Embryonic facial prominence (tissue), 1 donor: ENCODE measurements around the gene GNG13.
"Not testable (repeated sequence)": the region's sequence is repeated elsewhere in the genome, so short reads cannot be mapped to it uniquely, and the experiment has no call there.

ENCODE experiments used
- DNase-seq: peaks from one replicate; pipeline ENCODE4 v3.0.0-alpha.2; 2016; ENCODE audit errors: extremely low spot score

The GNG13 gene

DNA sequence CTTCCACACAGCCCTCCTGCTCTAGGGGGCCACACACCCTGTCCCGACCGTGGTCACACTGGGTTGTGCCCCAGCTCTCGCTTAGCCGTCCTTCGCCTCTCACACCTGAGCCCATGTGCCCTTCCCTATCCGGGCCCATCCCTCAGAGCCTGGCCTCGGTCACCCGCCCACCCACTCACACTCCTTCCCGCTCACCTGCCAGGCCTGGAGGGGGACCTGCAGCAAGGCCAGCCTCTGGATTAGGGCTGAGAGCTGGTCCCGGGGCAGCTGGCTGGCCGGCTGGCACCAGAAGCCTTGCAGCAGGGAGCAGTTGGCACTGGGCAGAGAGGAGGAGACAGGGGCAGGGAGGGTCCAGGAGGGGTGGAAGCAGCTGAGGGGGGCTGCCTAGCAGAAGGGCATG, 22.1 kb downstream of the GNG13 start:
- no peak for DNase-seq

GRCh38 chr16:777826-778225, 22.7 kb downstream of the GNG13 start:
- DNase-seq: no peak

GRCh38 chr16:776824-777223, 23.7 kb downstream of the GNG13 start:
- no peak for DNase-seq

DNA sequence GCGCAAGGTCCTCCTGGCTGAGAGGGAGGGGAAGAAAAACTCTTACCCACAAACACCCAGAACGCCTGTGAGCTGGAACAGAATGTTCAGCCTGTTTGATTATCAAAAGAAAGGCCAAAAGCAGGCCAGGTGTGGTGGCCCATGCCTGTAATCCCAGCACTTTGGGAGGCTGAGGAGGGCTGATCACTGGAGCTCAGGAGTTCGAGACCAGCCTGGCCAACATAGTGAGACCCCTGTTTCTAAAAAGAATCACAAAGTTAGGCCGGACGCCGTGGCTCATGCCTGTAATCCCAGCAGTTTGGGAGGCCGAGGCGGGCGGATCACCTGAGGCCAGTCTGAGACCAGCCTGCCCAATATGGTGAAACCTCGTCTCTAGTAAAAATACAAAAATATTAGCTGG, 24.2 kb downstream of the GNG13 start:
- DNase-seq: not testable (repeated sequence)

DNA sequence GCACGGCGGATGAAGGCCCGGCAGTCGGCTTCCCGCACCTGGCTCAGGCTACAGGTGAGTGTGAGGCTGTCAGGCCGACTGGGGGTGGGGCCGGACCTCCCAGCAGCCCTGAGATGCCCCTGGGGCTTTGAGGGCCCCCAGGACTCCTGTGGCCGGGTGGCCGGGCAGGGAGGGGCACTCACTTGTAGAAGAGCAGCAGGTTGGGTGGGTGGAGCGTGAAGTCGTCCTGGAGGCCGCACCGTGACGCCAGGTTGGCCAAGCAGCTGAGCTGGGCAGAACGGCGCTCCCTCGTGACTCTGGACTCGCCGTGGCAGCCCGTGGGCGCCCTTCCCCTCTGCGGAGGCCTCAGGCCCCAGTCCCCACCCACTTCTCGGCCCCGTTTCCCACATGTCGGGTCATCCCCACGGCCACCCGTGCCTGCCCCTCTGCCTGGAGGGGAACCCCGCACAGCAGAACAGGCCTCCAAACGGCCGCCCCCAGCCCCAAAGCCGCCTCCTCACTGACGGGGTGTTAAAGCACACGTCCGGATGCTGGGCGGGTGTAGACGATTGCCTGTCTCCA, 25.2 kb downstream of the GNG13 start:
- no peak for DNase-seq

DNA sequence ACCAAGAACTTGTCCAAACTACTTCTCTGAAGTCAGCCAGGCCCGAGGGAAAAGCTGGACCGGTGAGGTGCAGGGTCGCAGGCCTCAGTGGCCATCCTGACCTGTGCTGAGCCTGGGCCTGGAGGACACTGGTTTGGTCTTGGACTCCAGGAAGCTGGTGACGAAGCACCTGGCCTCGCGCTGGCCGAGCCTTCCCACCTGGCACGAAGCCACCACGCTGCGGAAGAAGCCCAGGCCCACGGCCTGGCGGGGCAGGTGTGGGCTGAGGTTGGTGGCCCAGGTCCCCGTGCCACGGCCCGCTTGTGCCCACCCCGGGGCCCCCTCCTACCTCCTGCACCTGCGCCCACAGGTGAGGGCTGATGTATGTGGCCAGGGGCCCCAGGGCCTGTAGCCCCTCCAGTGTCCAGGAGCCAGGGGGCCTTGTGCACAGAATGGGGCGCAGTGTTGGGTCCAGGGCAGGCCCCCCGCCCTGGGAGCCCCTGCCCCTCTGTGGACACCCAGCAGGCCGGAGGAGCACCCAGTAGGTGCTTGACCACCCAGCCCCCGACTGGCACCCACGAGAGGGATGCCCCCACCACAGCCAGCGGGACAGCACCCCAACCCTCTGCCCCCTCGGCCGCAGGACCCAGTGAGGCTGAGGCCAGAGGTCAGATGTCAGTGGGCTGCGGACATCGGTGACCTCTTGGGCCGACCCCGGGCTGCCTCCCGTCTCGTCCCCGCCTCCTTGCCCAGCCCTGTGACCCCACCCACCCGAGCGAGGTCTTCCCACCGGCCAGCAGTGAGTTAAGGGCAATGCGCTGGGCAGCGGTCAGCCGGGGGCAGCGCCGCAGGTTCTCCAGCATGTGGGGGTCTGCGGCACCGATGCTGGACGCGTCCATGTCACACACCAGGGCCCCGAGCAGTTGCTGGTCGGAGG, 26.2 kb downstream of the GNG13 start:
- DNase-seq: no peak

DNA sequence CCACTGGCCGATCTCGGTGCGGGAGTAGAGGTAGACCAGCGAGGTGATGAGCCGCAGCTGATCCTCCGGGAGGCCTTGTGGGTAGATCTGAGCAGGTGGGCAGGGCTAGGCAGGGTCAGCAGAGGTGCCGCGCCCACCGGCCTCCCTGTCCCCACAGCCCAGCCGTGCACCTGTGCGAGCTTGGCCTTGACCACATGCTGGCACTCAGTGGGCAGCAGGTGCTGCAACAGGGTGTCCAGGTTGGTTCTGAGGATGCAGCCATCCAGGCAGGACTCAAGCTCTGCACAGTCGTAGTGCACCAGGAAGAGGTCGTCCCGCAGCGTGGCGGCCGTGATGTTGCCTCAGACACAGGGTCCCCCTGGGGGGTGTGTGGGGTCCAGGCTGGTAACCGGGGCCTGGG, 27.6 kb downstream of the GNG13 start:
- no peak for DNase-seq

DNA sequence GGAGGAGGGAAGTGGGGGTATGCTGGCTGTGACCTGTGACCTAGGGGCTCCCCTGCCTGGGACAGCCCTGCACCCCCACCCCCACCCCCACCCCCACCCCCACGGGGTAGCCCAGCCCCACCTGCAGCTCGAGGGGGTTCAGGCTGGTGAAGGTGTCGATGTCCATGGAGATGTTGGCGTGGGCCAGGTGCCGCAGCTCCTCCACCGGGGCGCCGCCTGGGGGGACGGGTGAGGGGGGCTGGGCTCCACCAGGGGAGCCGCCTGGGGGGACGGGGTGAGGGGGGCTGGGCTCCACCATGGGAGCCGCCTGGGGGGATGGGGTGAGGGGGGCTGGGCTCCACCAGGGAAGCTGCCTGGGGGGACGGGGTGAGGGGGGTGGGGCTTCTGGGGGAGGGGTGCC, 30.1 kb downstream of the GNG13 start:
- no peak for DNase-seq

DNA sequence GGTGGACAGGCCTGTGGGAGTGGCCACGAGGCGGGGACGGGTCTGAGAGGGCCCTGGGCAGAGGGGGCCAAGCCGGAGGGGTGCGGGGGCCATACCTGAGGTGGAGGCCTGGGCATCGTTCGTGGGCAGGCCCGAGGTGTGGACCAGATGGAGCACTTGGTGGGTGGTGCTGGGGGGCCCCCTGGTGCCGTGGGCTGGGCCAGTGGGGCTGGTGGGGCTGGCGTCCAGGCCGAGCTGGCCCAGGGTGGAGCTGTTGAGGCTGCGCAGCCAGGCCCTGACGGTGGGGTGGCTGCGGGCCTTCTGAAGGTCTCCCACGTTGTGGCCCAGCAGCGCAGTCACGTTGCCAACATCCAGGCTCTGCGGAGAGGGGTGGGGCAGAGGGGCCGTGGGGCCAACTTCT, 30.6 kb downstream of the GNG13 start:
- DNase-seq: no peak

- DNase-seq: no peak
Observed at GRCh38 chr16:769184-769784, 31.2 kb downstream of the GNG13 start.

GRCh38 chr16:768428-768827, 32.1 kb downstream of the GNG13 start:
- DNase-seq: no peak

DNA sequence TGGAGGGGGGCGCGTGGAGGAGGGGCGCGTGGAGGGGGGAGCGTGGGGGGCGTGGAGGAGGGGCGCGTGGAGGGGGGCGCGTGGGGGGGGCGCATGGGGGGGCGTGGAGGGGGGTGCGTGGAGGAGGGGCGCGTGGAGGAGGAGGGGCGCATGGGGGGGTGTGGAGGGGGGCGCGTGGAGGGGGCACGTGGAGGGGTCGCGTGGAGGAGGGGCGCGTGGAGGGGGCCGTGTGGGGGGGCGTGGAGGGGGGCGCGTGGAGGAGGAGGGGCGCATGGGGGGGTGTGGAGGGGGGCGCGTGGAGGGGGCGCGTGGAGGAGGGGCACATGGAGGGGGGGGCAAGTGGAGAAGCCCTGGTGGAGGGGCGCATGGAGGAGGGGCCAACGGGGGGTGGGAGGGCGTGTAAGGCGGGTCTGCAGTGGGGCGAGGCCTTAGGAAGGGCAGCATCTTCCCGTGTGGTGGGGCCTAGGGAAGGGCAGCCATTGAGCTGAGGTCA, 32.7 kb downstream of the GNG13 start:
- DNase-seq: no peak

DNA sequence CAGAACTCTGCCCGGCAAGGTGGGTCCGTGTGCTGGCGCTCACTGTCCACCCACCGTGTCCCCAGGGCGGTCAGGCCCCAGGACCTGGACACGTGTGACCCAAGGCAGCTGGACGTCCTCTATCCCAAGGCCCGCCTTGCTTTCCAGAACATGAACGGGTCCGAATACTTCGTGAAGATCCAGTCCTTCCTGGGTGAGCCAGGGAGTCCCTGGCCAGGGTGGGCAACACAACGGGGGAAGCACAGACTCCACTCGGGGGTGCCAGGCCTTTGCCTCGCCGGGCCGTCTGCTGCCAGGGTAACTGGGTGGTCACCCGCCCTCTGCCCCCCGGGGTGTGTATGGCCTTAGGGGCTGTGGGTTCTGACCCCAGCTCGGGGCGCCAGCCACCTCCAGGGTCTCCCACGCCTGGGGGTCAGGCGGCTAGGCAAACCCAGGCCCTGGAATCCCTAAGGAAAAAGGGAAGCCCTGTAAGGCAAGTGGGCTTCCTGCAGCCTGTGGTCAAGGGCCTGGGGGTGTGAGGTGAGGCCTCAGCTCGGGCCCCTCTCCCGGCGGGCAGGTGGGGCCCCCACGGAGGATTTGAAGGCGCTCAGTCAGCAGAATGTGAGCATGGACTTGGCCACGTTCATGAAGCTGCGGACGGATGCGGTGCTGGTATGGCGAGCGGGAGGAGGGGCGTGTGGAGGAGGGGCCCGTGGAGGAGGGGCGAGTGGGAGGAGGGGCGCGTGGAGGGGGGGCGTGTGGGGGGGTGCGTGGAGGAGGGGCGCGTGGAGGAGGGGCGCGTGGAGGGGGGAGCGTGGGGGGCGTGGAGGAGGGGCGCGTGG, 33.5 kb downstream of the GNG13 start:
- no peak for DNase-seq

GRCh38 chr16:766008-766819, 34.3 kb downstream of the GNG13 start:
- no peak for DNase-seq

DNA sequence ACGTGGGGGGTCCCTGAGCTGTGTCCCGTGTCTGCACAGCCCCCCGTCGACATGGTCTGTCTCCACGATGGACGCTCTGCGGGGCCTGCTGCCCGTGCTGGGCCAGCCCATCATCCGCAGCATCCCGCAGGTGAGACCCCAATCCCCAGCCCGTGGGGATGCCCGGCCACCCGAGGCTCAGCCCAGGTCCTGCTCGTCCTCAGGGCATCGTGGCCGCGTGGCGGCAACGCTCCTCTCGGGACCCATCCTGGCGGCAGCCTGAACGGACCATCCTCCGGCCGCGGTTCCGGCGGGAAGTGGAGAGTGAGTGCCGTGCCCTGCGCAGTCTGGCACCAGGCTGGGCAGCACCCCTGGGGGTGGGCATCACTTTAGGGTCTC, 35.1 kb downstream of the GNG13 start:
- no peak for DNase-seq

DNA sequence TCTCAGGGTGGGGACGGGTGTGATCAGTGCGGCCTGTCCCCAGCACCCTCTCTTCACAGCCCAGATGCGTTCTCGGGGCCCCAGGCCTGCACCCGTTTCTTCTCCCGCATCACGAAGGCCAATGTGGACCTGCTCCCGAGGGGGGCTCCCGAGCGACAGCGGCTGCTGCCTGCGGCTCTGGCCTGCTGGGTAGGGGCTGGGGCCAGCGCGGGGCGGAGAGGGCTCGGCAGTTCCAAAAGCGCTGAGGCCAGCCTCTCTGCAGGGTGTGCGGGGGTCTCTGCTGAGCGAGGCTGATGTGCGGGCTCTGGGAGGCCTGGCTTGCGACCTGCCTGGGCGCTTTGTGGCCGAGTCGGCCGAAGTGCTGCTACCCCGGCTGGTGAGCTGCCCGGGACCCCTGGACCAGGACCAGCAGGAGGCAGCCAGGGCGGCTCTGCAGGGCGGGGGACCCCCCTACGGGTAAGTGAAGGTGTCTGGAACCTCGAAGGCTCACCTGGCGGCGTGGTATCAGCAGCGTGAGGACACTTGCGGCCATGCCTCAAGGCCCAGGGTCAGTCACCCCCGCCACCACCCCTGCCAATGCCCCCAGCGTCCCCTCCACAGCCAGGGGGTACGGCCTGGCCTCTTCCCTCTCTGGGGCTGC, 35.6 kb downstream of the GNG13 start:
- DNase-seq: no peak

DNA sequence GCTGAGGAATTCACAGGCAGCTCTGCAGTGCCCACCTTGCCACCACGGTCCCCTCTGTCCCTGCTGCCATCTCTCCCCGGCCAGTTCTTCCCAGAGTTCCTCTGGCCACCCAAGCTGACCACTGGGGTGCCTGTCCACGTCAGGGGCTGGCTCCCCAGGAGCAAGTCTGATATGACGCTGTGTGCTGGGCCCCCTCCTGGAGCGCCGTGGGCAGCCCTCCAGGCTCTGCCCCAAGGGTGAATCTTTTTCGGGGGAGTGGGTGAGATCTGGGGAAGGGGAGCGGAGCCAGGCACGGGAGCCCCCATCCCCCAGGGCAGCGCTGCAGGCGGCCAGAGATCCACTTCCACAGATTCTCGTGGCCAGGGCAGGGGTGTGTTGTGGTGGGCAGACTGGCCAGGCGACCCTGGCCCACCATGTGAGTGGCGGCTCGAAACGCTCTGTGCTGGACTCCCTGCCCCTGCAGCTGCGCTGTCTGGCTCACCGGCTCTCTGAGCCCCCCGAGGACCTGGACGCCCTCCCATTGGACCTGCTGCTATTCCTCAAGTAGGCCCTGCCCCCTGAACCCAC, 36.3 kb downstream of the GNG13 start:
- no peak for DNase-seq

DNA sequence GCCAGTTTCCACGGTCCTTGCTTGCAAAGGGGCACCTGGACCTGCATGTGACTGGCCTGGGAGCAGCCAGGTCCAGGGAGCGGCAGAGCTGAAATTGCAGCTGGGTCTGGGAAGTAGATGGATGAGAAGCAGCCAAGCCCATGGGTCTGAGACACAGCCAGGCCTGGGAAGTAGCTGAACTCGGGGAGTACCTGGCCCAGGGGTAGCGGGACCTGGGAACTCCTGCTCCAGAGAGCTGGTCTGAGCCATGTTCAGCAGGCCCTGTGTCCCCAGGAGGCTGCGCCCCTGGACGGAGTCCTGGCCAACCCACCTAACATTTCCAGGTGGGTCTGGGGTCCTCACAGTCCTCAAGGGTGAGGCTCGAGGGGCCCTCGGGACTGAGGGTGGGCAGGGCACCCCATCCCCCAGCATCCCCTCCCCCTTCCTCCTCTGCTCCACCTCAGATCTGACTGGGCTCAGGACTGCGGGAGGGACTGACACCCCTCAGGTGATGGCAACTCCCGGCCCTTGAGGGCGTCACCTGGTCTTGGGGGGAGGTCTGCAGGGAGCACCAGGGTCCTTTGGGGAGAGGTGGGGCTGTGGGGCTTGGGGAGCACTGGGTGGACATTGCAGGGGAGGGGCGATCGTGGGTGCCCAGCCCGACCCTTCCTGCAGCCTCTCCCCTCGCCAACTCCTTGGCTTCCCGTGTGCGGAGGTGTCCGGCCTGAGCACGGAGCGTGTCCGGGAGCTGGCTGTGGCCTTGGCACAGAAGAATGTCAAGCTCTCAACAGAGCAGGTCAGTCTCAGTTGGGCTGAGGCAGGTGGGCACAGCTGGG, 37.0 kb downstream of the GNG13 start:
- no peak for DNase-seq

- DNase-seq: no peak
Observed at GRCh38 chr16:762595-763268, 37.8 kb downstream of the GNG13 start.
